Panc1 (cell line): ENCODE measurements around the gene NEURL3.

Experiments
- CTCF ChIP-seq: fragments of 450-650 bp; IDR thresholded peaks from 2 replicates; pipeline ENCODE4 v1.5.1; 2017; ENCODE audit warnings: mild to moderate bottlenecking
- POLR2AphosphoS5 ChIP-seq: IDR thresholded peaks from 2 replicates; pipeline ENCODE4 v1.6.1; 2012; ENCODE audit warnings: mild to moderate bottlenecking, low read depth, low read length, moderate library complexity
- SIN3A ChIP-seq: IDR thresholded peaks from 2 replicates; pipeline ENCODE4 v1.6.1; 2012; ENCODE audit warnings: low read depth, mild to moderate bottlenecking, low read length, moderate library complexity, borderline replicate concordance; ENCODE audit not compliant: insufficient read depth
- TCF7L2 ChIP-seq: IDR thresholded peaks from 2 replicates; pipeline ENCODE4 v1.6.1; 2011; ENCODE audit warnings: mild to moderate bottlenecking, low read depth, low read length, inconsistent platforms

- TF ChIP-seq SIN3A (no peak), POLR2AphosphoS5 (no peak), TCF7L2 (no peak), CTCF (no peak)
Observed at GRCh38 chr2:96511851-96512250, 6.7 kb upstream of the NEURL3 start.
